T-helper 1 cell treated with Interleukin-12 subunit alpha and Interleukin-12 subunit beta and Interleukin-4 antibody, amounts not matched to agents 30 μg/mL and 1 μg/mL, for 36 hours (primary cell): Measurements from ENCODE around the gene ARHGAP35.

Experiments
- H3K27ac Mint-ChIP-seq: one replicate; pipeline ENCODE4 v1.8.0; 2021; ENCODE audit warnings: mild to moderate bottlenecking, mixed read lengths
- H3K27me3 Mint-ChIP-seq: one replicate; pipeline ENCODE4 v1.8.0; 2021; ENCODE audit warnings: low read depth, mixed read lengths
- H3K36me3 Mint-ChIP-seq: one replicate; pipeline ENCODE4 v1.8.0; 2021; ENCODE audit warnings: low read depth, mixed read lengths
- H3K4me1 Mint-ChIP-seq: one replicate; pipeline ENCODE4 v1.8.0; 2021; ENCODE audit warnings: low read depth, mixed read lengths
- H3K4me3 Mint-ChIP-seq: one replicate; pipeline ENCODE4 v1.8.0; 2021; ENCODE audit warnings: mild to moderate bottlenecking, moderate library complexity, mixed read lengths
- H3K9me3 Mint-ChIP-seq: one replicate; pipeline ENCODE4 v1.8.0; 2021; ENCODE audit warnings: mixed read lengths

The ARHGAP35 gene

DNA sequence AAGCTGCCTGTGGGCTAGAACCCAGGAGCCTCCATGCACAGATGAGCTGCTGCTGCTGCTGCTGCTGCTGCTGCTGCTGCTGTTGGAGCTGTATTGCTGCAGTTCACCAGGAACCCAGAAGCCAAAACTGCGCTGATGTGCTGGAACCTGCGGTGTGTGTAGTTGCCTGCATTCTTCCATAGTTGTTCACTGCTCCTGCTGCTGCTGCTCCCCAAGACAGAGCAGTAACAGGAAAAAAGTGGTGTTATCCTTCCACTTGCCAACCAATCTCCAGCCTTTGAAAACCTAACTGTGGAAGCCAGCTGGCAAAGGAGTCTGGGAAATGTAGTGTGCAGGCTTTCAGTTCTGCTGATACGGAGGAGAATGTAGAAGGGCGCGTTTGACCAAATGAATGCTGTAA lies 37.9 kb downstream of the ARHGAP35 start:
- H3K27ac Mint-ChIP-seq, result no peak overlapping the region
- H3K4me3 Mint-ChIP-seq, result no peak overlapping the region
- peaks cover 19% of the 10 kb centered on the region for H3K4me1 Mint-ChIP-seq
- H3K9me3 Mint-ChIP-seq, result no peaks in the 10 kb centered on the region
- H3K27me3 Mint-ChIP-seq, result no peaks in the 10 kb centered on the region
- H3K36me3 Mint-ChIP-seq, result peaks cover 3% of the 10 kb centered on the region

DNA sequence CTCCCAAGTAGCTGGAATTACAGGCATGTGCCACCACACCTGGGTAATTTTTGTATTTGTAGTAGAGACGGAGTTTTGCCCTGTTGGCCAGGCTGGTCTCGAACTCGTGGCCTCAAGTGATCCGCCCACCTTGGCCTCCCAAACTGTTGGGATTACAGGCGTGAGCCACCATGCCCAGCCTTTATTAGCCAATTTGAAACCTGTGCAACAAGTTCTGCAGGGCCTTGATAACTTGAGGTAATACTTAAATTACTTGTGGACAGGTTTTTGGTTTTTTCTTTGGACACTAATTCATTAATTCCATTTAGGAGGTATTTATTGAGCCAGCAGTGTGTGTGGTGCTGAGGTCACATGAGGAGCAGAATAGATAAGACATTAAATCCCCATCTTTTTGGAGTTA lies 39.5 kb downstream of the ARHGAP35 start:
- H3K4me1 Mint-ChIP-seq, result peaks cover 17% of the 10 kb centered on the region

DNA sequence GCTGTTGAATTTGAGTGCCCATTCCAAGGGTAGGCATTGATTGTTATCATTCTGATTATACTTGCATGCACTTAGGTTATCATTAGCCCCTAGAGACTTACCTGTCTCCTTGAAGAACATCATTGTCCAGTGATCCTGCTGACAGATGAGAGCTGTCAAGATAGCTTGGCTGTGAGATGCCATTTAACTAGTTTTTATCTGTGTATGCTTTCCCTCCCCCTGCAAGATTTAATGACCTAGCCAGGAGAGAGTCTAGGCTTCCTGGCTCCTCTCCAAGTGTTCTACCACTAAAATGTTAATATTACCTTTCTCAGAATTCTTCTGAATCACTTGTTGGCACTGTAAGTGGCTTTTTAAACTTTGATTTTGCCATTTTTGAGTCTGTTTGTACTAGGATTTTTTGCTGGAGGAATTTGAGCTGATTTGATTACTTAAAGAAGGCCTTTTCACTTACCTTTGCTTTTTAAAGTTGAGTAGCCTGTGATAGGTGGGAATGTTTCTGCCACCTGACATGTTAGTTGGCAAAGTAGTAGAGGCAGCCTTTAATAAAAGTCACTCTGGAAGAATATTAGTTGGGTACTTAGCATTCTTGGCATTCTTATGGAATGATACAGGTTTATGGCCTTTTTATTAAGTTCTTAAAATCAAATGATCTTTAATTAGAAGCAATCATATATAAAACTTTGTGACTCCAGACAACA lies 41.1 kb downstream of the ARHGAP35 start:
- Mint-ChIP-seq H3K4me1 (peaks cover 14% of the 10 kb centered on the region), H3K36me3 (peaks cover 3% of the 10 kb centered on the region), H3K27me3 (no peaks in the 10 kb centered on the region), H3K27ac (no peak overlapping the region), H3K4me3 (no peak overlapping the region), H3K9me3 (no peaks in the 10 kb centered on the region)

More for the DNA sequence above, 39.5 kb downstream of the ARHGAP35 start:
- Mint-ChIP-seq H3K4me3 (no peak overlapping the region), H3K9me3 (no peaks in the 10 kb centered on the region), H3K36me3 (peaks cover 3% of the 10 kb centered on the region), H3K27ac (no peak overlapping the region), H3K27me3 (no peaks in the 10 kb centered on the region)

DNA sequence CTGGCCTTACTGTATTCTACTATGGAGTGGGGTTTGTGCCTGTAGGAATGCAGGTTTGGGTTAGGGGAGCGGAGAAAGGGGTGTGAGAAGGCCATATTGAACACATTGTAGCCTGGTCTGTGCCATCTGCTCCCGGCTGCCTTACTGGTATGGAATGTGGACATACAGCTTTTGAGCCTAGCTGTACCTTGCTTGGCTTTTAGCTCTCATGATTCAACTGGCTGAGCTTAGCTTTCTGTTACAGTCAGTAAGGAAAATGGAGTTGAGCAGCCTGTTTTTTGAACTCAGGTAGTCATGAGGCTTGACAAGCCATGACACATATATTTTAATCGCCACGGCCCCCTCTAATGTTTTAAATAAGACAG lies 41.6 kb downstream of the ARHGAP35 start:
- Mint-ChIP-seq H3K4me3 (no peak overlapping the region), H3K9me3 (no peaks in the 10 kb centered on the region), H3K4me1 (peaks cover 12% of the 10 kb centered on the region), H3K27ac (no peak overlapping the region), H3K27me3 (no peaks in the 10 kb centered on the region), H3K36me3 (peaks cover 3% of the 10 kb centered on the region)

DNA sequence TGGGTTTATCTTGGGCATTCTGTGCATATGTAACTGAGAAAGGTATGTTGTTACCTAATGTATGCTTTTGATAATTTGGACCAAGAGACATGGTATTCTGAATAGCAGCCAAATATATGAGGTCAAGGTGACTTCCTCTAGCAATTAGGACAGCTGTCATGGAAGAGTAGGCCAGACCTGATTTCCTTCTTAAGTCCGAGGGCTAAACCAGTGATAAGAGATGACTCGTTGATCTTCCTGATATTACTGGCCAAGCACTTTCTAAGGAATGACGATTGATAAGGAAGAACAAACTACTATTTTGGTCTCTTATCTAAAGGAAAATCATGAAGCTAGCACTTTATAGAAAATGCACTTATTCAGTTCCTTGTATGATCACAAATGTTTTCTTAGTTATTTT lies 42.7 kb downstream of the ARHGAP35 start:
- H3K27me3 Mint-ChIP-seq, result no peaks in the 10 kb centered on the region
- H3K4me3 Mint-ChIP-seq, result no peak overlapping the region
- no peak overlapping the region for H3K27ac Mint-ChIP-seq
- peaks cover 12% of the 10 kb centered on the region for H3K4me1 Mint-ChIP-seq
- H3K36me3 Mint-ChIP-seq, result peaks cover 3% of the 10 kb centered on the region
- H3K9me3 Mint-ChIP-seq, result no peaks in the 10 kb centered on the region

DNA sequence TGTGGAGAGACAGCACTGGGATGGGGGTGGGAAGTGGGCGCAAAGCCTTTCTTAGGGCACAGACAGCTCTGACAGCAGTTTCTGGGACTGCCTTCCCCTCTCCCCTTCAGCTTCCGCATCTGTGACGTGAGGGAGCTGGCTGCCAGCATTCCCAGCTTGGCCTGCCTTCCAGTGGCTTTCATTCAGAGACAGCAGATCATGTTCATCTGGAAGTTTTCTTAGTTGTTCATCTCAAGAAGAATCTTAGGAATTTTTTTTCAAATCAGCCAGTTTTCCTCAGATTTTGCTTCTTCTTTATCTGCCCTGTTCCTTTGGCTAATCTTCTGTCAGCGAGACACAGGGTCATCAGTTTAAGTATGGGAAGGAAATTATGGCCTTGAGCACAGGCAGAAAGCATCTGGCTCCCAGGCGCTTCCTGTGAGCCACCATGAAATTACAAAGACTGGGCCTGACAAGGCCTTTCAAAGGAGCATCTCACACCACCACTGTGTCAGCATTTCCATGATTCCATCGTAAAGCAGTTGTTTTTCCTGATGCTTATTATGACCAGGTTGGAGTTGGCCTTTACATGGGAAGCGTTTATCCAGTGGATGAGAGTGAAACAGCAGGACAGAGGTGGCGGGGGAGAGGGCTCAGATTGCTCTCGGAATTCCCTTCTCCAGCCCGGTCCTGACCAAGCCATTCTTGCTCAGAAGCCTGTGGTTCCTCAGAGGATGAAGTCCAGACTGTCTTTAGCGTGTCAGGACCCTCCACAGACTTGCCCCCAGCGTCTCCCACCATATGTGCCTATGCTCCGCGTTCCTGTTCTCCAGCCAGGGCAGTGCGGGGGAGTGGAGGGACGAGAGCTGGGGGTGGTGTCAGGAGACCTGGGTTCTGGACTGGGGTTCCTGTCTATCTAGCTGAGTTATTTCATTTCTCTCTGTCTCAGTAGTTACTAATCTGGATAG lies 43.6 kb downstream of the ARHGAP35 start:
- Mint-ChIP-seq H3K36me3 (peaks cover 3% of the 10 kb centered on the region), H3K4me3 (no peak overlapping the region), H3K4me1 (peaks cover 8% of the 10 kb centered on the region), H3K9me3 (no peaks in the 10 kb centered on the region), H3K27me3 (no peaks in the 10 kb centered on the region), H3K27ac (no peak overlapping the region)

DNA sequence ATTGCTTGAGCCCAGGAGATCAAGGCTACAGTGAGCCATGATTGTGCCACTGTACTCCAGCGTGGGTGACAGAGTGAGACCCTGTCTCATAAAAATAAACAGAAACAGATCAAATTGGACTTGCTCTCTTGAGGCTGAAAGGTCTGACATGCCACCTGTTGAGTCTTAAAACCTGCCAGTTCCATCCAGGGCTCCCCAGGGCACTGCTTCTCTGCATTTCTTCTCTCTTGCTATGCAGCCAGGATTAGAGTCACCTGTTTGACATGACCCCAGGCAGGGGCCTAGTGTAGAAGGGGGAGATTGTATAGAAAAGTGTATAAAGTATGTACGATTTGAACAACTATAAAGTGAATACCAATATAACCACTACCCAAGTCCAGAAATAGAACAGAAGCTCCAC lies 45.4 kb downstream of the ARHGAP35 start:
- Mint-ChIP-seq H3K4me1 (peaks cover 9% of the 10 kb centered on the region), H3K27me3 (no peaks in the 10 kb centered on the region), H3K27ac (no peak overlapping the region), H3K9me3 (no peaks in the 10 kb centered on the region), H3K36me3 (peaks cover 3% of the 10 kb centered on the region), H3K4me3 (no peak overlapping the region)

DNA sequence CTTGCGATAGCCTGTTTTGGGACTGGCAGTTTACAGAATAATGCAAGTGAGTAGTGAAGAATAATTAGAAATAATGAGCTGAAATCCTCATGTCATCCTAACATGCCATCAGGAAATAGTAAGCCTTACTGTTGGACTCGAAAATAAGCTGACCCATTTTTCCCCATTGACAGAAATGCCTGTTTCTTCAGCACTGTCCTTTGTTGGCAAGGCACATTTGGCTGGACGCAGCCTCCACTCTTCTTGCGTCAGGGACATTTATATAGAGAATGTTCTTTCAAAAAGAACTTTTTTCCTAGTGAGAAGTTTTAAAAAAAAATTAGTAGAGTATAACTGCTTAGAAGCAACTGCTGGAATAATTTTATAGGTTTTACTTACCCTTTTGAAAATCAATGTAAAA lies 47.1 kb downstream of the ARHGAP35 start:
- no peak overlapping the region for H3K27ac Mint-ChIP-seq
- H3K27me3 Mint-ChIP-seq, result no peaks in the 10 kb centered on the region

DNA sequence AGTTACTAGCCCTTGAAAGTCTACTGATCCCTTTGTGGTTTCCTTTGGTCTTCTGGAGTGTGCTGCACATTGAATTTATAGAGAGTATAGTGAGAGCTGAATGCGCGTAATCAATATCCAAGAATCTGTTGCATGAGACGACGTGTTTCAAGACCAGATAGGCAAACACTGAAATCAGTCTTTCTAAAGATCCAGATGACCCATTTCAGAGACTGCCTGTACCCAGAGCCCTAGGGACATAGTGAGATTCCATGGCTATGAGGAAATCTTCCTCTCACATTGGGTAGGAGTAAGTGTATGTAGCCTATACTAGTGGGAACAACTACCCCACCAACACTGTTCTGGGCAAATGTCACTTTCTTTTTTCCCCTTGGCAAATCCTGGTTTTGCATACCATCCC lies 48.6 kb downstream of the ARHGAP35 start:
- Mint-ChIP-seq H3K36me3 (peaks cover 3% of the 10 kb centered on the region), H3K9me3 (no peaks in the 10 kb centered on the region), H3K27me3 (no peaks in the 10 kb centered on the region), H3K27ac (no peak overlapping the region), H3K4me1 (peaks cover 15% of the 10 kb centered on the region), H3K4me3 (no peak overlapping the region)

More for the DNA sequence above, 47.1 kb downstream of the ARHGAP35 start:
- peaks cover 11% of the 10 kb centered on the region for H3K4me1 Mint-ChIP-seq
- H3K9me3 Mint-ChIP-seq, result no peaks in the 10 kb centered on the region
- no peak overlapping the region for H3K4me3 Mint-ChIP-seq
- H3K36me3 Mint-ChIP-seq, result peaks cover 3% of the 10 kb centered on the region
